OCI-LY1 (cell line): ENCODE measurements around the gene THEMIS2.
A peak's percentile ranks its signal among the peaks of the same experiment; 100 is the strongest.

ENCODE experiments used
- H2AFZ ChIP-seq: fragments of 200-600 bp; sonication (generic), shearing (Covaris generic); 2 replicates; pipeline ENCODE4 v1.6.0; 2014; ENCODE audit warnings: antibody characterized with exemption, mild to moderate bottlenecking, low read length
- H3F3A ChIP-seq: fragments of 200-600 bp; sonication (generic), shearing (Covaris generic); 2 replicates; pipeline ENCODE4 v1.6.0; 2014; ENCODE audit warnings: mild to moderate bottlenecking, antibody characterized with exemption, low read length, moderate library complexity; ENCODE audit not compliant: insufficient read depth
- H3K27ac ChIP-seq: fragments of 200-600 bp; sonication (generic); 2 replicates; pipeline ENCODE4 v1.5.1; 2014; ENCODE audit warnings: low read length, mixed run types, mild to moderate bottlenecking, low read depth; ENCODE audit not compliant: poor library complexity, severe bottlenecking
- H3K27me3 ChIP-seq: fragments of 200-600 bp; sonication (generic); 2 replicates; pipeline ENCODE4 v1.6.0; 2014; ENCODE audit warnings: antibody characterized with exemption, mild to moderate bottlenecking, low read length, moderate library complexity; ENCODE audit not compliant: insufficient read depth
- H3K36me3 ChIP-seq: fragments of 200-600 bp; sonication (generic); 2 replicates; pipeline ENCODE4 v1.6.1; 2014; ENCODE audit warnings: mild to moderate bottlenecking, antibody characterized with exemption, low read length, moderate library complexity, mixed read lengths; ENCODE audit not compliant: insufficient read depth
- H3K4me1 ChIP-seq: fragments of 200-600 bp; sonication (generic); 2 replicates; pipeline ENCODE4 v1.5.1; 2014; ENCODE audit warnings: mild to moderate bottlenecking, low read length, moderate library complexity; ENCODE audit not compliant: insufficient read depth, severe bottlenecking
- H3K4me2 ChIP-seq: fragments of 200-600 bp; sonication (generic), shearing (Covaris generic); 2 replicates; pipeline ENCODE4 v1.6.1; 2014; ENCODE audit warnings: low read length
- H3K4me3 ChIP-seq: fragments of 200-600 bp; sonication (generic); 2 replicates; pipeline ENCODE4 v1.5.1; 2014; ENCODE audit warnings: low read length, low read depth, mild to moderate bottlenecking, mixed read lengths; ENCODE audit not compliant: poor library complexity, severe bottlenecking
- H3K79me2 ChIP-seq: fragments of 200-600 bp; shearing (Covaris generic); 2 replicates; pipeline ENCODE4 v1.6.1; 2016; ENCODE audit warnings: mixed run types, low read length, mixed read lengths; ENCODE audit not compliant: insufficient read depth
- H3K9ac ChIP-seq: fragments of 200-600 bp; sonication (generic), shearing (Covaris generic); 2 replicates; pipeline ENCODE4 v1.6.1; 2014; ENCODE audit warnings: mild to moderate bottlenecking, low read length, mixed read lengths
- H3K9me2 ChIP-seq: fragments of 200-600 bp; sonication (generic), shearing (Covaris generic); 2 replicates; pipeline ENCODE4 v1.6.1; 2014; ENCODE audit warnings: low read depth, mild to moderate bottlenecking, low read length, mixed read lengths
- H3K9me3 ChIP-seq: fragments of 200-600 bp; shearing (Covaris generic); 2 replicates; pipeline ENCODE4 v1.6.1; 2014; ENCODE audit warnings: low read length, mixed read lengths
- H4K20me1 ChIP-seq: fragments of 200-600 bp; sonication (generic), shearing (Covaris generic); 2 replicates; pipeline ENCODE4 v1.6.0; 2016; ENCODE audit warnings: mild to moderate bottlenecking, low read length; ENCODE audit not compliant: insufficient read depth
- EZH2 ChIP-seq: fragments of 200-600 bp; sonication (generic), shearing (Covaris generic); IDR thresholded peaks from 2 replicates; pipeline ENCODE4 v1.8.0; 2017; ENCODE audit warnings: borderline replicate concordance, mixed run types, mild to moderate bottlenecking, antibody characterized with exemption, low read length, moderate library complexity, mixed read lengths
- TF ChIP-seq, protein P1 (sequence below): fragments of 200-600 bp; sonication (generic), shearing (Covaris generic); IDR thresholded peaks from 2 replicates; pipeline ENCODE4 v1.5.1; 2017; ENCODE audit warnings: mild to moderate bottlenecking, antibody characterized with exemption, low read length, moderate library complexity, mixed read lengths

The THEMIS2 gene

GRCh38 chr1:27906759-27907158, 34.4 kb downstream of the THEMIS2 start:
- H3K4me2 ChIP-seq, result no peak overlapping the region
- TF ChIP-seq EZH2, result no peak
- TF ChIP-seq, protein P1, sequence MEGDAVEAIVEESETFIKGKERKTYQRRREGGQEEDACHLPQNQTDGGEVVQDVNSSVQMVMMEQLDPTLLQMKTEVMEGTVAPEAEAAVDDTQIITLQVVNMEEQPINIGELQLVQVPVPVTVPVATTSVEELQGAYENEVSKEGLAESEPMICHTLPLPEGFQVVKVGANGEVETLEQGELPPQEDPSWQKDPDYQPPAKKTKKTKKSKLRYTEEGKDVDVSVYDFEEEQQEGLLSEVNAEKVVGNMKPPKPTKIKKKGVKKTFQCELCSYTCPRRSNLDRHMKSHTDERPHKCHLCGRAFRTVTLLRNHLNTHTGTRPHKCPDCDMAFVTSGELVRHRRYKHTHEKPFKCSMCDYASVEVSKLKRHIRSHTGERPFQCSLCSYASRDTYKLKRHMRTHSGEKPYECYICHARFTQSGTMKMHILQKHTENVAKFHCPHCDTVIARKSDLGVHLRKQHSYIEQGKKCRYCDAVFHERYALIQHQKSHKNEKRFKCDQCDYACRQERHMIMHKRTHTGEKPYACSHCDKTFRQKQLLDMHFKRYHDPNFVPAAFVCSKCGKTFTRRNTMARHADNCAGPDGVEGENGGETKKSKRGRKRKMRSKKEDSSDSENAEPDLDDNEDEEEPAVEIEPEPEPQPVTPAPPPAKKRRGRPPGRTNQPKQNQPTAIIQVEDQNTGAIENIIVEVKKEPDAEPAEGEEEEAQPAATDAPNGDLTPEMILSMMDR, result no peak
- no peaks in the 10 kb centered on the region for H3K9me2 ChIP-seq
- no peaks in the 10 kb centered on the region for H3K9me3 ChIP-seq
- no peak overlapping the region for H3K4me3 ChIP-seq
- H3K79me2 ChIP-seq, result no peaks in the 10 kb centered on the region
- no peak overlapping the region for H3K9ac ChIP-seq
- no peaks in the 10 kb centered on the region for H3F3A ChIP-seq
- H3K36me3 ChIP-seq, result peaks cover 97% of the 10 kb centered on the region
- no peaks in the 10 kb centered on the region for H4K20me1 ChIP-seq
- H3K27me3 ChIP-seq, result no peaks in the 10 kb centered on the region
- no peaks in the 10 kb centered on the region for H3K4me1 ChIP-seq
- H2AFZ ChIP-seq, result no peak overlapping the region
- no peak overlapping the region for H3K27ac ChIP-seq

- Histone ChIP-seq H3K9me2 (no peaks in the 10 kb centered on the region), H3K4me1 (peaks cover 5% of the 10 kb centered on the region), H3K79me2 (peaks cover 6% of the 10 kb centered on the region; the same call in 1 of the 2 replicates), H3K36me3 (peaks cover 52% of the 10 kb centered on the region), H3K9me3 (no peaks in the 10 kb centered on the region), H3K27ac (no peak overlapping the region), H3K9ac (no peak overlapping the region), H3F3A (no peaks in the 10 kb centered on the region), H4K20me1 (no peaks in the 10 kb centered on the region), H3K4me3 (no peak overlapping the region), H3K27me3 (no peaks in the 10 kb centered on the region), H2AFZ (no peak overlapping the region), H3K4me2 (no peak overlapping the region; the same call in 1 of the 2 replicates)
- TF ChIP-seq EZH2, result no peak
- TF ChIP-seq, protein P1, result no peak
Observed at GRCh38 chr1:27912429-27912828, 40.1 kb downstream of the THEMIS2 start.

DNA sequence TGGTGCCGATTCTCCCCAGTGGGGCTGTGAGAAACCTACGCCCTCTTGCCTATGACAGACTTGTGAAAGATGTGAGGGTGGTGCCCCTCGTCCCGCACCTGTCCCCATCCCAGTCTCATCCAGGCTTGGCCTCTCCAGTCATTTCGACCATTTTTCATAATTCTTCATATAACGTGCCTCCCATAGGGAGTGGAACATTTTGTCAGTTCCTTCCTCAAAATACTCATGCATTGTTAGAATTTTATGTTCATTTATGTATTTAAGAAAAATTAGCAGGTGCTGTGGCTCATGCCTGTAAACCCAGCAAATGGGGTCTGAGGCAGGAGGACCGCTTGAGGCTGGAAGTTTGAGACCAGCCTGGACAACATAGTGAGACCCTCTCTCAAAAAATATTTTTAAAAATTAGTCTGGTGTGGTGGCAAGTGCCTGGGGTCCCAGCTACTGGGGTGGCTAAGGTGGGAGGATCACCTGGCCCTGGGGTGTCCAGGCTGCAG, 42.8 kb downstream of the THEMIS2 start:
- H3K4me3 ChIP-seq, result peak overlapping the region; percentile 71
- H3K9ac ChIP-seq, result no peak overlapping the region
- no peak overlapping the region for H3K27ac ChIP-seq
- no peaks in the 10 kb centered on the region for H4K20me1 ChIP-seq
- peak overlapping the region; percentile 79; the same call in 1 of the 2 replicates for H3K4me2 ChIP-seq
- no peaks in the 10 kb centered on the region for H3F3A ChIP-seq
- no peaks in the 10 kb centered on the region for H3K9me3 ChIP-seq
- H3K4me1 ChIP-seq, result peaks cover 9% of the 10 kb centered on the region
- H3K27me3 ChIP-seq, result no peaks in the 10 kb centered on the region
- peak overlapping the region; percentile 19; the same call in 1 of the 2 replicates for H2AFZ ChIP-seq
- no peak for TF ChIP-seq EZH2
- TF ChIP-seq, protein P1, result no peak
- H3K36me3 ChIP-seq, result peaks cover 26% of the 10 kb centered on the region
- H3K9me2 ChIP-seq, result no peaks in the 10 kb centered on the region
- peaks cover 6% of the 10 kb centered on the region; the same call in 1 of the 2 replicates for H3K79me2 ChIP-seq
